HG03066 (cell line): Measurements from ENCODE around the gene TRIM69.
"Not testable (repeated sequence)": the region's sequence is repeated elsewhere in the genome, so short reads cannot be mapped to it uniquely, and the experiment has no call there.

Experiments
- ATAC-seq: cut with Tn5 transposase; IDR thresholded peaks from one replicate; pipeline ENCODE4 v1.9.1; 2021; ENCODE audit warnings: low read depth; ENCODE audit not compliant: unreplicated experiment

TRIM69 gene

GRCh38 chr15:44738340-44738984 lies 2.1 kb downstream of the TRIM69 start:
- ATAC-seq, result no peak

GRCh38 chr15:44739222-44739847 lies 3.0 kb downstream of the TRIM69 start:
- ATAC-seq, result not testable (repeated sequence)

DNA sequence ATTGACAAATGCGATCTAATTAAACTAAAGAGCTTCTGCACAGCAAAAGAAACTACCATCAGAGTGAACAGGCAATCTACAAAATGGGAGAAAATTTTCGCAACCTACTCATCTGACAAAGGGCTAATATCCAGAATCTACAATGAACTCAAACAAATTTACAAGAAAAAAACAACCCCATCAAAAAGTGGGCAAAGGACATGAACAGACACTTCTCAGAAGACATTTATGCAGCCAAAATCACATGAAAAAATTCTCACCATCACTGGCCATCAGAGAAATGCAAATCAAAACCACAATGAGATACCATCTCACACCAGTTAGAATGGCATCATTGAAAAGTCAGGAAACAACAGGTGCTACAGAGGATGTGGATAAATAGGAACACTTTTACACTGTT lies 7.1 kb downstream of the TRIM69 start:
- ATAC-seq, result not testable (repeated sequence)

- no peak for ATAC-seq
Observed at GRCh38 chr15:44753345-44753744, 17.0 kb downstream of the TRIM69 start.

GRCh38 chr15:44763187-44763586 lies 26.9 kb downstream of the TRIM69 start:
- ATAC-seq, result no peak

DNA sequence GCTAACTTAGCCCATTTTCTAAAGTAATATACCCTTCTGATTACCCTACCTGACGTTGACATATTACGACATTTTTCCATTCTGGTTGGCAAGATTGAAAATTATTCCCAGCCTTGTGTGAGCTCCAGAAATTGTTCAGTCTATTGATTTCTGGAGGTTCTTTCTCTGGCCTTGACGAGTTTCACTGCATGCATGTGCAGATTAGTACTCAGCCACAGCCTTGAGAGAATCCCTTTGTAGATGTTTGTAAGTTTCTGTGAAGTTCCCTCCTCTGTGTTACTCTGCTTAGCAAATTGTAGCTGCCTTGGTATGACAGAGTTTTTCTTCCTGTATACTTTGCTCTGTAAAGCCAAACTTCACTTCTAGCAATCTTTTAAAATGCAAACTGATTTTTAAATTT lies 27.5 kb downstream of the TRIM69 start:
- no peak for ATAC-seq

DNA sequence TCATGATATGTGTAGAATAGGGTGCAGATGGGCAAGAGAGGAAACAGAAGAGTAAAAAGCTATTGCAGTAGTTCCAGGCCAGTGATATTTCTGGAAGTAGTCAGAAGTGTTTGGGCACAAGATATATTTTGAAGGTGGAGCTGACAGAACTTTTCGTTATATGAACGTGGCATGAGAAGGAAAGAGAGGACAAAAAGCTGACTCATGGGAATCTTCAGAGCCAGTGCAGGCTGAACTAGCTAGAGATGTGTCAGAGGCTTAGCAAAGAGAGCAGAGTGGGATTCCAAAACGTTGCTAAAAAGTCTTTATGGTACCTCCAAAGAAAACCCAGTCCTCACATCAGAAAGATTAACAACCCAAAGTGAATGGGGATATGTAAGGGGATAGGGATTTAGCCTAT lies 28.7 kb downstream of the TRIM69 start:
- no peak for ATAC-seq

GRCh38 chr15:44769521-44769920 lies 33.2 kb downstream of the TRIM69 start:
- ATAC-seq, result no peak

- ATAC-seq, result not testable (repeated sequence)
Observed at GRCh38 chr15:44770715-44771114, 34.4 kb downstream of the TRIM69 start.

- ATAC-seq, result no peak
Observed at GRCh38 chr15:44775953-44776352, 39.6 kb downstream of the TRIM69 start.

- ATAC-seq, result no peak
Observed at GRCh38 chr15:44779761-44780160, 43.4 kb downstream of the TRIM69 start.

GRCh38 chr15:44780608-44781007 lies 44.3 kb downstream of the TRIM69 start:
- no peak for ATAC-seq

GRCh38 chr15:44781128-44781810 lies 44.9 kb downstream of the TRIM69 start:
- ATAC-seq, result no peak

- no peak for ATAC-seq
Observed at GRCh38 chr15:44782516-44782915, 46.2 kb downstream of the TRIM69 start.

DNA sequence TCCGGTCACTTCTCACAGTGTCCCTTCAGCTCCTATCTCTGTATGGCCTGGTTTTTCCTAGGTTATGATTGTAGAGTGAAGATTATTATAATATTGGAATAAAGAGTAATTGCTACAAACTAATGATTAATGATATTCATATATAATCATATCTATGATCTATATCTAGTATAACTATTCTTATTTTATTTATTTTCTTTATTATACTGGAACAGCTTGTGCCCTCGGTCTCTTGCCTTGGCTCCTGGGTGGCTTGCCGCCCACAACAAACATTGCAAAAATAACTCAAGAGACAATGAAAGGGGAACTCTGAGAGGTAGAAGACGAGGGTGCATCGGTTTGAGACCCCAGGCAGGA lies 48.6 kb downstream of the TRIM69 start:
- ATAC-seq, result not testable (repeated sequence)

DNA sequence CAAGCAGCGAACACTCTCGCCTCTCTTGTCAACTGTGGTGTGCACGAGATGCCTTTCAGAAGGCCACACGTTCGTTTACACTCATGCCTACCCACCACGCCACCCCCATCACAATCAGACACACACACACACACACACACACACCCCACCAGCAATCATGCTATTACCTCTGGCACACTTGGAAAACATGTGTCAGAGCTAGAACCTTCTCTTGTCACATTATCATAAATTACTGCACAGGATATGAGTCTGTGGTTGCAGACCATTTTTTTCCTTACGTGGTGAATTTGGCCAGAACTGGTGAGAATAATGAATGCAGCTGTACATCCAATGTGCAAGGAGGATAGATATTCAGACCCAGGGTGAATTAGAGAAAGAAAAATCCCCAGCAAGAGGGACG lies 52.4 kb downstream of the TRIM69 start:
- ATAC-seq, result no peak

DNA sequence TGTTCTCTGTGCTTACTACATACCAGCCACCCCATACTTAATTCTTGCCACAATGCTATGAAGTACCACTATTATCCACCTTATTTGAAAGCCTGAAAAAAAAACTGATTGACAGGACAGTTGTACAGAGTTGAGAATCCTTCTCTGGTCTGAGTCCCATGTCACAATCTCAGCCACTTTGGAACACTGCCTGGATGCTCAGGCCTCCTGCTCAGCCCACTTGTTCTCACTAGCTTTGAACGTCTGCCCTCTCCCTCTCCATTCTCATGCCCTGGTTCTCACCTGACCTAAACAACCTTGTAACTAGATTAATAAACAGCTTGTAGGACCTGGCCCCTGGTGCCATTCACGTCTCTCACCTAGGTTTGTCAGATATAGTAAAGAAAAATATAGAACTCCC lies 53.9 kb downstream of the TRIM69 start:
- ATAC-seq, result no peak

GRCh38 chr15:44790656-44791055 lies 54.3 kb downstream of the TRIM69 start:
- ATAC-seq, result no peak

- no peak for ATAC-seq
Observed at GRCh38 chr15:44792715-44793114, 56.4 kb downstream of the TRIM69 start.

DNA sequence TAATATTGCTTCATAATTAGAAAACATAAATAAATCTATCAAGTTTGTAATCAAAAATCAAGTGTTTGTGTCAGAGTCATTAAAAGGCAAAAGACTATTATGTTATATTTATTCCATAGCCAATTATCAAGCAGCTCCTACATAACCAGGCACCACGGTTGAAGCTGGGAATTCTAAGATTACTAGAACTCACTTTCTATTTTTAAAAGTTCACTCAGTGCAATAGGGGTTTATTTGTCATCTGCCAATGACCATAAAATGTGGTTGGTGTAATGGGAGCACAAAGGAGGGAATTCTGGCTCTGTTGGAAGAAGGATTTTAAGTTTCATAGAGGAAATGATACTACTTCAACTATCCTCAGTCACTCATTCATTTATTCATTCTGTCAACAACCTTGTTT lies 57.7 kb downstream of the TRIM69 start:
- no peak for ATAC-seq

DNA sequence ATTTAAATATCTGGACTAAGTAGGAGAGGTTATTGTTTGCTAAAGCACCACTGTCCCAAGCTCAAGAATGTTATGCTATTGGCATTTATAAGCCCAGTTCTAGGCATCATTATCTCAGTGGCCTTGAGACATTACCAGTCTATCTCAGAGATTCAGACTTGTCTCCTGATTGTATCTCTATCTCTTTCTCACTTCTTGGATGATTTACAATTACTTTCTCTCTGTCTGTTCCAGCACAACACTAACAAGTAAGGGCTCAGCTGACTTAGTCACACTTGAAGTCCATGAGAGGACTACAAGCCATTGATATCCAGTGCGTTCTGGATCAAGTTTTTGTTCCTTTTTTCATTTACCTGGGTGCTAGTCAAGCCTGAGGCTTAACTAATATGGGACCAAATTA lies 60.2 kb downstream of the TRIM69 start:
- no peak for ATAC-seq

GRCh38 chr15:44798826-44799225 lies 62.5 kb downstream of the TRIM69 start:
- ATAC-seq, result no peak
